SU-DHL-6 (cell line): Measurements from ENCODE around the gene MIB2.
A peak's percentile ranks its signal among the peaks of the same experiment; 100 is the strongest.
"Not testable (repeated sequence)": the region's sequence is repeated elsewhere in the genome, so short reads cannot be mapped to it uniquely, and the experiment has no call there.

Experiments
- H2AFZ ChIP-seq: fragments of 200-600 bp; sonication (generic); 2 replicates; pipeline ENCODE4 v1.6.1; 2014; ENCODE audit warnings: low read depth, mild to moderate bottlenecking, moderate library complexity, mixed read lengths, antibody characterized with exemption, low read length; ENCODE audit not compliant: severe bottlenecking
- H3F3A ChIP-seq: fragments of 200-600 bp; shearing (Covaris generic); 2 replicates; pipeline ENCODE4 v1.6.0; 2016; ENCODE audit warnings: antibody characterized with exemption, mild to moderate bottlenecking; ENCODE audit not compliant: insufficient read depth
- H3K27ac ChIP-seq: fragments of 200-600 bp; sonication (generic); 2 replicates; pipeline ENCODE4 v1.5.1; 2016; ENCODE audit warnings: low read depth, mild to moderate bottlenecking, low read length, moderate library complexity, mixed read lengths
- H3K27me3 ChIP-seq: fragments of 200-600 bp; sonication (generic), shearing (Covaris generic); 2 replicates; pipeline ENCODE4 v1.6.0; 2014; ENCODE audit warnings: mild to moderate bottlenecking, low read length
- H3K36me3 ChIP-seq: fragments of 200-600 bp; sonication (generic); 2 replicates; pipeline ENCODE4 v1.6.1; 2014; ENCODE audit warnings: mild to moderate bottlenecking, low read length, mixed read lengths
- H3K4me2 ChIP-seq: fragments of 300-600, 200-600 bp; shearing (Covaris generic), sonication (generic); 2 replicates; pipeline ENCODE4 v1.6.0; 2014; ENCODE audit warnings: low read length, low read depth, mild to moderate bottlenecking; ENCODE audit not compliant: poor library complexity, severe bottlenecking
- H3K4me3 ChIP-seq: fragments of 200-600 bp; sonication (generic); 2 replicates; pipeline ENCODE4 v1.5.1; 2014; ENCODE audit warnings: antibody characterized with exemption, low read length, mild to moderate bottlenecking, mixed read lengths; ENCODE audit not compliant: insufficient read depth, poor library complexity, severe bottlenecking
- H3K79me2 ChIP-seq: fragments of 200-600 bp; sonication (generic); 2 replicates; pipeline ENCODE4 v1.6.1; 2014; ENCODE audit warnings: mild to moderate bottlenecking, low read length, moderate library complexity; ENCODE audit not compliant: insufficient read depth
- H3K9ac ChIP-seq: fragments of 200-600 bp; sonication (generic); 2 replicates; pipeline ENCODE4 v1.7.0; 2014; ENCODE audit warnings: mild to moderate bottlenecking, low read length
- H3K9me2 ChIP-seq: fragments of 200-600 bp; sonication (generic); replicated peaks from 2 replicates; pipeline ENCODE4 v1.6.1; 2014; ENCODE audit warnings: low read length; ENCODE audit not compliant: insufficient read depth
- H3K9me3 ChIP-seq: fragments of 200-600 bp; sonication (generic); 2 replicates; pipeline ENCODE4 v1.6.1; 2014; ENCODE audit warnings: low read length, mixed read lengths; ENCODE audit not compliant: insufficient read depth
- H4K20me1 ChIP-seq: fragments of 200-600 bp; sonication (generic); 2 replicates; pipeline ENCODE4 v1.6.1; 2014; ENCODE audit warnings: low read depth, mild to moderate bottlenecking, antibody characterized with exemption, low read length, moderate library complexity, mixed read lengths
- CTCF ChIP-seq: fragments of 200-600 bp; sonication (generic); IDR thresholded peaks from one replicate; pipeline ENCODE4 v1.5.1; 2017; ENCODE audit warnings: antibody characterized with exemption, mild to moderate bottlenecking, low read length, moderate library complexity; ENCODE audit not compliant: insufficient read depth, poor library complexity, severe bottlenecking
- EZH2phosphoT487 ChIP-seq: fragments of 200-600 bp; sonication (generic), shearing (Covaris generic); conservative IDR thresholded peaks from 2 replicates; pipeline ENCODE4 v1.6.1; 2018; ENCODE audit warnings: mild to moderate bottlenecking, antibody characterized with exemption, low read length, moderate library complexity, mixed read lengths

MIB2 gene

GRCh38 chr1:1658583-1659549 is 43.6 kb downstream of the MIB2 start, which contains the start of gene CDK11B:
Gene CDK11B (minus strand): TSS chr1:1659004. CDS start chr1:1657485, 1,519 bp downstream.
- Histone ChIP-seq H3K27ac (peak within 1 kb of the TSS; percentile 89), H3K79me2 (0 out of 2 replicates have a peak, but pooled peaks cover 11% of the 10 kb centered on the region), H2AFZ (peak within 1 kb of the TSS; percentile 76), H3K4me3 (peak within 1 kb of the TSS; percentile 73), H3K4me2 (peak within 1 kb of the TSS; percentile 39), H3K9ac (peak within 1 kb of the TSS; percentile 80)
- H3K27me3 ChIP-seq, H3F3A ChIP-seq, H4K20me1 ChIP-seq, H3K36me3 ChIP-seq, H3K9me3 ChIP-seq, H3K9me2 ChIP-seq: not testable (repeated sequence)

GRCh38 chr1:1662392-1662791 is 47.1 kb downstream of the MIB2 start:
- H3K9me2 ChIP-seq, H4K20me1 ChIP-seq, H3K36me3 ChIP-seq, H3K27me3 ChIP-seq, H3K4me3 ChIP-seq, H3K9ac ChIP-seq, H2AFZ ChIP-seq, H3K27ac ChIP-seq, H3K4me2 ChIP-seq, H3K9me3 ChIP-seq, H3F3A ChIP-seq, H3K79me2 ChIP-seq: not testable (repeated sequence)

GRCh38 chr1:1662830-1663560 is 47.7 kb downstream of the MIB2 start:
- H2AFZ ChIP-seq, H3K36me3 ChIP-seq, H3K9me3 ChIP-seq, H3K9me2 ChIP-seq, H3F3A ChIP-seq, H3K27ac ChIP-seq, H3K79me2 ChIP-seq, H3K9ac ChIP-seq, H4K20me1 ChIP-seq, H3K4me3 ChIP-seq, H3K27me3 ChIP-seq, H3K4me2 ChIP-seq: not testable (repeated sequence)

GRCh38 chr1:1664318-1664717 is 49.0 kb downstream of the MIB2 start:
- H3K9me3 ChIP-seq, H3K79me2 ChIP-seq, H3K9ac ChIP-seq, H3K36me3 ChIP-seq, H4K20me1 ChIP-seq, H3K9me2 ChIP-seq, H3K4me2 ChIP-seq, H3K4me3 ChIP-seq, H3K27ac ChIP-seq, H2AFZ ChIP-seq, H3K27me3 ChIP-seq, H3F3A ChIP-seq: not testable (repeated sequence)

- Histone ChIP-seq H3K27me3 (no peaks in the 10 kb centered on the region), H3K9me3 (no peaks in the 10 kb centered on the region), H3K4me2 (no peak overlapping the region), H3K4me3 (no peak overlapping the region), H4K20me1 (no peaks in the 10 kb centered on the region), H2AFZ (no peak overlapping the region), H3K9ac (no peak overlapping the region), H3F3A (no peaks in the 10 kb centered on the region), H3K27ac (no peak overlapping the region), H3K79me2 (no peaks in the 10 kb centered on the region), H3K36me3 (no peaks in the 10 kb centered on the region), H3K9me2 (no peaks in the 10 kb centered on the region)
- TF ChIP-seq CTCF, result no peak
- no peak for TF ChIP-seq EZH2phosphoT487
Observed at GRCh38 chr1:1664941-1665814, 49.9 kb downstream of the MIB2 start.
